22Rv1 (cell line): Measurements from ENCODE around the gene CTTNBP2.

Experiments
- H3K27ac ChIP-seq: fragments of 450-650 bp; 2 replicates; pipeline ENCODE4 v1.5.1; 2017
- CTCF ChIP-seq: fragments of 450-650 bp; IDR thresholded peaks from 2 replicates; pipeline ENCODE4 v1.5.1; 2017; ENCODE audit warnings: mild to moderate bottlenecking
- ZFX ChIP-seq: fragments of 450-650 bp; IDR thresholded peaks from 2 replicates; pipeline ENCODE4 v1.6.1; 2017; ENCODE audit warnings: antibody characterized with exemption, borderline replicate concordance

Gene CTTNBP2

DNA sequence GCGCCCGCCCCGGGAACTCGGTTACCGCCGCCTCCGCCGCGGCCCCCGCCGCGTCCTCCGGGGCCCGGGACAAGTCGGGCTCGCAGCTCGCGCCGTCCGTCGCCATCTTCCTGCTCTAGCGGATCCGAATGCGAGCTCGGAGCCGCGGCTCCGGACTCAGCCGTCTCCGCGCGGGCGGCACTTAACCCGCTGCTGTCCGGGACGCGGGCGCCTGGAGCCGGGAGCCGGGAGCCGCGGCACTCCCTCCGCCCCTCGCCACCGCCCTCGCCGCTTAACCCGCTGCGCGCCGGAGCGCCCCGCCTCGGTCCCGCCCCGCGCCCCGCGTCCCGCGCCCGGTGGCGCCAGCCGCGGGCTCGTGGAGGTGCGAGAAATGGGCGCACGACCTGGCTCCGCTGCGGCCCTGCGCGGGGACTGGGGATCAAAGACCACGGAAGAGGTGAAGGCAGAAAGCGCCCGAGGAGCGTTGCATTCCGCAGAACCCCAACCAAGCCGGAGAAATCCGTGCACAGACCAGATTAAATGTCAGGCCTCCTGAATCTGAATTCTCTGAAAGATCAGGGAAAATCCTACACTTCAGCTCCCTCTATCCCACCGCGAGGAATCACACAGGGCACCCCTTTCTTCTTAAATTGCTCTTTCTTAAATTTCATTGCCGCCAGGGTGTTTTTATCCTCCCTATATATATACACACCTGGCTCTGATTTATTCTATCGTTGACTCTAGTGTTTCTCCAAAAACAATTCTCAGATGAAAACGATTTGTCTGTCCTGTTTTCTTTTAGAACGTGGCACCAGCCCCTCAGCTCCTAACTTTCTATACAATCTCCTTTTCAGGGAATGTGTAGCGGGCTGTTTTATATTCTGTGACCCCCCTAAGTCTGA is at the start of gene CTTNBP2:
Gene CTTNBP2, minus strand, starts transcription at position 132 of the 881 bp plus-strand sequence. Its CDS starts 26 bp downstream, at position 106.
- H3K27ac ChIP-seq = no peak within 1 kb of the TSS
- no peak for TF ChIP-seq CTCF
- TF ChIP-seq ZFX = no peak

GRCh38 chr7:117916309-117916708 is 43.1 kb upstream of the CTTNBP2 start:
- no peak for TF ChIP-seq CTCF
- no peak for TF ChIP-seq ZFX
- no peak overlapping the region for H3K27ac ChIP-seq

- no peak overlapping the region for H3K27ac ChIP-seq
- TF ChIP-seq CTCF (no peak), ZFX (no peak)
Observed at GRCh38 chr7:117912421-117912820, 39.2 kb upstream of the CTTNBP2 start.

GRCh38 chr7:117908031-117908795 is 35.0 kb upstream of the CTTNBP2 start:
- no peak overlapping the region for H3K27ac ChIP-seq
- no peak for TF ChIP-seq CTCF
- no peak for TF ChIP-seq ZFX

- no peak overlapping the region for H3K27ac ChIP-seq
- TF ChIP-seq ZFX (no peak), CTCF (no peak)
Observed at GRCh38 chr7:117907049-117907640, 33.9 kb upstream of the CTTNBP2 start.

DNA sequence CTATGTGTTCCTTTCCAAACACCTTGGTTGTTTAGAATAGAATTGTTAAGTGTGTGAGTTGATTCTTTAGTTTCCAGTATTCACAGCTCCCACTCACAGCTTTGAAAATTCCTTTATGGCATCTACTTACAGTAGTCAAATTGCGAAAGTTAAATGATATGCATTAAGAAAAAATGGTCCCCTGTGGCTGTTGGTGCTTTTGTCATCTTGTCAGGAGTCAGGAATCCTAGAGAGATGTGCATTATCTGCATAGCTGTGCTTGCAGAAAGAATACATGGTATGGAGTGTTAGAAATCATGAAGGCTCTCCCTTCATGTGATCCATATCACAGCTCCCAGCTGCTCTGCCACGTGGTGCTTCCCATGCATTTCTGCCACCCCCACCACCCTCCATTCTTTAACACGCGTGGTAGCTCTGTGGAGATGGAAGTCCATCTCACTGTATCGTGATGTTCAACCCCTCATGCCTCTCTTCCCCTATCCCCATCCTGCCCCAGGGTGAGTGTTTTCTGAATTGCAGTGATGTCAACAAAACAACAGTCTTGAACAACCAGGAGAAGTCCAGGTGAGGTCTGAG is 29.2 kb upstream of the CTTNBP2 start:
- TF ChIP-seq ZFX (no peak), CTCF (no peak)
- no peak overlapping the region for H3K27ac ChIP-seq
